CD4-positive, alpha-beta T cell (primary cell): ENCODE measurements around the gene TCF7L2. TPM values are rescaled to one million over a fixed set of nuclear protein-coding genes. Genes with fewer than 3 reads are reported as not detected.

ENCODE experiments used
- ATAC-seq: fragments of 200-7000 bp; cut with Tn5 transposase; one replicate; pipeline ENCODE4 v1.10.0; 2022; ENCODE audit warnings: mild to moderate bottlenecking; ENCODE audit not compliant: poor library complexity
- CTCF ChIA-PET: fragments of 350-600 bp; sonication (Branson Sonifier 250); formaldehyde crosslinking; loops from one replicate; lab custom pipeline; 2021; ENCODE audit warnings: antibody characterized with exemption, inconsistent platforms; lab: Charles Lee
- POLR2A ChIA-PET: fragments of 350-600 bp; sonication (Branson Sonifier 250); formaldehyde crosslinking; loops from one replicate; lab custom pipeline; 2021; ENCODE audit warnings: antibody characterized with exemption, inconsistent platforms; lab: Charles Lee
- DNase-seq, 14 experiments: peaks; one replicate each; pipeline ENCODE4 v3.0.0-alpha.2; 2013 to 2020; ENCODE audit warnings: mixed read lengths in 2 of 14
- H3K27ac ChIP-seq, 2 donors: one replicate each; pipeline versions ENCODE4 v1.5.1 to v1.7.0; 2013; ENCODE audit warnings: low read length in 2 of 2, low read depth in 1 of 2, mild to moderate bottlenecking in 1 of 2
- H3K27me3 ChIP-seq, 2 experiments: 1 replicate in 1 of 2; 2 replicates in 1 of 2; pipeline versions ENCODE4 v1.6.1 to v1.7.0; 2013; ENCODE audit warnings: low read length in 2 of 2, control low read depth in 1 of 2, mild to moderate bottlenecking in 1 of 2, moderate library complexity in 1 of 2; ENCODE audit not compliant: insufficient read depth in 2 of 2, control insufficient read depth in 1 of 2
- H3K36me3 ChIP-seq: one replicate; pipeline ENCODE4 v1.6.1; 2013; ENCODE audit warnings: low read length, control low read depth; ENCODE audit not compliant: insufficient read depth
- H3K4me1 ChIP-seq: one replicate; pipeline ENCODE4 v1.6.1; 2013; ENCODE audit warnings: low read length, control low read depth; ENCODE audit not compliant: insufficient read depth
- H3K4me3 ChIP-seq: one replicate; pipeline ENCODE4 v1.5.1; 2013; ENCODE audit warnings: mild to moderate bottlenecking, low read length, moderate library complexity
- H3K9me3 ChIP-seq, 2 experiments: 1 replicate in 1 of 2; 2 replicates in 1 of 2; pipeline versions ENCODE4 v1.6.1 to v1.7.0; 2013; ENCODE audit warnings: low read length in 2 of 2, mild to moderate bottlenecking in 2 of 2, control low read depth in 1 of 2, moderate library complexity in 1 of 2; ENCODE audit not compliant: control insufficient read depth in 1 of 2, insufficient read depth in 1 of 2
- H3K27ac Mint-ChIP-seq: one replicate; pipeline ENCODE4 v1.8.0; 2020; ENCODE audit warnings: mixed read lengths
- H3K27me3 Mint-ChIP-seq: one replicate; pipeline ENCODE4 v1.8.0; 2021; ENCODE audit warnings: mixed read lengths
- H3K36me3 Mint-ChIP-seq: one replicate; pipeline ENCODE4 v1.8.0; 2021; ENCODE audit warnings: low read depth, mixed read lengths
- H3K4me1 Mint-ChIP-seq: one replicate; pipeline ENCODE4 v1.8.0; 2021; ENCODE audit warnings: low read depth, mixed read lengths
- H3K4me3 Mint-ChIP-seq: one replicate; pipeline ENCODE4 v1.8.0; 2020; ENCODE audit warnings: mild to moderate bottlenecking, mixed read lengths
- H3K9me3 Mint-ChIP-seq: one replicate; pipeline ENCODE4 v1.8.0; 2020; ENCODE audit warnings: mixed read lengths
- intact Hi-C, 2 experiments: fragments of 100-400 bp; cut with DNase I in 1 of 2; cut with micrococcal nuclease in 1 of 2; formaldehyde crosslinking; loops; one replicate each; pipeline versions ENCODE4 v1.15.1 to v1.9.0; 2023 to 2025; cut with DNase I, micrococcal nuclease
- total RNA-seq, 174 experiments: library from RNA in 2 of 174; stranded (reverse) in 2 of 174; gene quantifications; one replicate each; pipeline ENCODE4 v1.2.3 and lab custom pipeline; 2021 to 2026
- TF ChIP-seq, protein P1 (sequence below): fragments of 200-600 bp; IDR thresholded peaks from one replicate; pipeline ENCODE4 v1.8.0; 2022; ENCODE audit warnings: antibody characterized with exemption, mild to moderate bottlenecking

TCF7L2 gene
- total RNA-seq, 2 experiments from 2014 or later, result 4.2 to 4.4 TPM

DNA sequence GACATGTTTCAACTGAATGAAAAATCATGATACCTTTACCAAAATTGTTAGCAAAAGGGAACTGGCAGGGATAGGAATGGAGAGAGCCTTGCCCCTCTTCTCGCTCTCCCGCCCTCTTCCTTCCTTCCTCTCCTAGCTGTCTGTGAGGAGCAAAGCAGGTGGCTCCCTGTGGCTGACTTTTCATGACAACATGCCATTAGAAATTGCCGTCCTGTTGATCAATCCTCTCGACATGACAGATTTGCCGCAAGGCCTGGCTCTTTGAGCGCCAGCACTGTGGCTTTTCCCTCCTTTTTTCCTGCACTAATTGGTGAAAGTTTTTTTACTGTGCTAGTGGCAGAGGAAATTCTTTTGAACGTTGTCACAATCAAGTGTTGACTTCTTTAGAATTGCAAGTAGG lies 171.1 kb downstream of the TCF7L2 start:
- H3K36me3 Mint-ChIP-seq, result no peaks in the 10 kb centered on the region
- peaks cover 32% of the 10 kb centered on the region for H3K27me3 Mint-ChIP-seq
- POLR2A ChIA-PET, result no interaction called here
- H3K27ac ChIP-seq, result no peak overlapping the region
- intact Hi-C loops, result loop anchor here in 1 of 2 experiments (10.0 kb wide), 1 partner anchor 264 kb away; no protein-coding TSS in a partner anchor
- no peaks in the 10 kb centered on the region for H3K9me3 Mint-ChIP-seq
- DNase-seq (no peak), ATAC-seq (no peak)
- no peaks in the 10 kb centered on the region for H3K4me1 ChIP-seq
- no peaks in the 10 kb centered on the region for H3K9me3 ChIP-seq
- no peak overlapping the region for H3K27ac Mint-ChIP-seq
- TF ChIP-seq, protein P1, sequence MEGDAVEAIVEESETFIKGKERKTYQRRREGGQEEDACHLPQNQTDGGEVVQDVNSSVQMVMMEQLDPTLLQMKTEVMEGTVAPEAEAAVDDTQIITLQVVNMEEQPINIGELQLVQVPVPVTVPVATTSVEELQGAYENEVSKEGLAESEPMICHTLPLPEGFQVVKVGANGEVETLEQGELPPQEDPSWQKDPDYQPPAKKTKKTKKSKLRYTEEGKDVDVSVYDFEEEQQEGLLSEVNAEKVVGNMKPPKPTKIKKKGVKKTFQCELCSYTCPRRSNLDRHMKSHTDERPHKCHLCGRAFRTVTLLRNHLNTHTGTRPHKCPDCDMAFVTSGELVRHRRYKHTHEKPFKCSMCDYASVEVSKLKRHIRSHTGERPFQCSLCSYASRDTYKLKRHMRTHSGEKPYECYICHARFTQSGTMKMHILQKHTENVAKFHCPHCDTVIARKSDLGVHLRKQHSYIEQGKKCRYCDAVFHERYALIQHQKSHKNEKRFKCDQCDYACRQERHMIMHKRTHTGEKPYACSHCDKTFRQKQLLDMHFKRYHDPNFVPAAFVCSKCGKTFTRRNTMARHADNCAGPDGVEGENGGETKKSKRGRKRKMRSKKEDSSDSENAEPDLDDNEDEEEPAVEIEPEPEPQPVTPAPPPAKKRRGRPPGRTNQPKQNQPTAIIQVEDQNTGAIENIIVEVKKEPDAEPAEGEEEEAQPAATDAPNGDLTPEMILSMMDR, result no peak
- no peak overlapping the region for H3K4me3 ChIP-seq
- no peaks in the 10 kb centered on the region for H3K4me1 Mint-ChIP-seq
- CTCF ChIA-PET, result no interaction called here
- H3K27me3 ChIP-seq, result peaks cover 0 to 2% of the 10 kb centered on the region in 2 experiments
- no peaks in the 10 kb centered on the region for H3K36me3 ChIP-seq
- no peak overlapping the region for H3K4me3 Mint-ChIP-seq

DNA sequence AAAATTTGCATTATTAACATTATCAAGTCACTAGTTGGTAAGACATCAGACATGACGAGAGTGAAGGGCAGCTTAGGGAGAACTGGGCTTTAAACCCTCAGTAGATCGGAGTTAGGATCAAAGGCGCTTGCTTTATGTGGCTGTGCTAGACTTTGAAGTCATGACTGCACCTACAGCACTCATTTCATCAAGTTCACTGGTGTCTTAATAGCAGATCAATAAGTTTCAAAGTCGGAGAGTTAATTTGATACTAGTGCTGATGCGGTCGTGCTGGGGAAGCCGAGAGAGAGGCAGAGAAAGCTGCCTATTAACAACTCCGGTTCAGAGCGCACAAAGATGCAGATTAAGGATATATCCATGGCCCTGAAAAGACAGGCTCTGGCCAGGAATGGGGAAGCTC lies 172.9 kb downstream of the TCF7L2 start:
- no peaks in the 10 kb centered on the region for H3K9me3 Mint-ChIP-seq
- no peaks in the 10 kb centered on the region for H3K9me3 ChIP-seq
- DNase-seq, result no peak
- no peak overlapping the region for H3K4me3 Mint-ChIP-seq
- H3K36me3 ChIP-seq, result no peaks in the 10 kb centered on the region
- peaks cover 1 to 11% of the 10 kb centered on the region in 2 experiments for H3K27me3 ChIP-seq
- intact Hi-C loops, result loop anchor here in 1 of 2 experiments (10.0 kb wide), 1 partner anchor 262 kb away; no protein-coding TSS in a partner anchor
- no peak for ATAC-seq
- peaks cover 4% of the 10 kb centered on the region for H3K4me1 Mint-ChIP-seq
- H3K27ac ChIP-seq, result no peak overlapping the region
- ChIA-PET CTCF (no interaction called here), POLR2A (no interaction called here)
- peaks cover 46% of the 10 kb centered on the region for H3K27me3 Mint-ChIP-seq
- TF ChIP-seq, protein P1, result no peak
- no peaks in the 10 kb centered on the region for H3K36me3 Mint-ChIP-seq
- H3K4me3 ChIP-seq, result no peak overlapping the region
- no peaks in the 10 kb centered on the region for H3K4me1 ChIP-seq
- H3K27ac Mint-ChIP-seq, result no peak overlapping the region

DNA sequence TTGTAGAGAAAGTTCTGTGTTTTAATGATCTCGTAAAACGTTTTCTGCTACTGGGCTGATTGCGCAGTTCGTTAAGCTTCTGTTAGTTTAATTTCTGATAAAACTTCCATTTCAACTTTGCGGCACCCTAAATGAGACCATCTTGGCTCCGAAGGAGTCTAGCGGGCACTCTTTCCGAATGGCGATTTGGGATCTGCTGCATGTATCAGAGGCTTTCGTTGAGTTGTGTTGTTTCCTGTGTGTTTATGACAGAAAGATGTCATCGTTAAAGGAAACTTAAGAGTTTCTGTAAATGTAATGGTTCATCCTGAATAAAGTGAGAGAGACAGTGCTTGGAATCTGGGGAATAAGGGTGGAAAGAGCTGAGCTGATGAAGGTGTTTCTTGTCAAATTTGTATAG lies 174.7 kb downstream of the TCF7L2 start:
- TF ChIP-seq, protein P1, result no peak
- ATAC-seq (no peak), DNase-seq (no peak)
- H3K27ac Mint-ChIP-seq, result no peak overlapping the region
- peaks cover 63% of the 10 kb centered on the region for H3K27me3 Mint-ChIP-seq
- no peaks in the 10 kb centered on the region for H3K9me3 Mint-ChIP-seq
- no peaks in the 10 kb centered on the region for H3K36me3 Mint-ChIP-seq
- no peak overlapping the region for H3K4me3 Mint-ChIP-seq
- H3K36me3 ChIP-seq, result no peaks in the 10 kb centered on the region
- POLR2A ChIA-PET, result no interaction called here
- peaks cover 4% of the 10 kb centered on the region for H3K4me1 Mint-ChIP-seq
- CTCF ChIA-PET, result interaction anchor here (0.6 kb wide), 1 partner anchor 1053 kb away, joined by 3 read pairs; no protein-coding TSS in a partner anchor
- H3K27ac ChIP-seq, result no peak overlapping the region
- H3K4me3 ChIP-seq, result no peak overlapping the region
- no peaks in the 10 kb centered on the region for H3K4me1 ChIP-seq
- H3K27me3 ChIP-seq, result peaks cover 8 to 24% of the 10 kb centered on the region in 2 experiments
- no peaks in the 10 kb centered on the region for H3K9me3 ChIP-seq
- intact Hi-C loops, result loop anchor here (5.0 to 10.0 kb wide), 2 partner anchors 260 to 402 kb away; no protein-coding TSS in a partner anchor
